Thymus (tissue), 11 donors: ENCODE data around the gene AP3M1. TPM values are rescaled to one million over a fixed set of nuclear protein-coding genes. Genes with fewer than 3 reads are reported as not detected.

Experiments
- DNase-seq, 9 donors: peaks; one replicate each; pipeline ENCODE4 v3.0.0-alpha.2; 2013; ENCODE audit warnings: low spot score in 9 of 9, low read depth in 6 of 9, missing footprints in 1 of 9
- H3K27ac ChIP-seq, 2 donors: one replicate each; pipeline ENCODE4 v1.5.1; 2013; ENCODE audit warnings: control low read depth in 1 of 2, low read depth in 1 of 2, low read length in 1 of 2, mild to moderate bottlenecking in 1 of 2, moderate library complexity in 1 of 2
- H3K27me3 ChIP-seq, 2 donors: one replicate each; pipeline ENCODE4 v1.5.1; 2013; ENCODE audit warnings: low read length in 1 of 2; ENCODE audit not compliant: control insufficient read depth in 2 of 2, insufficient read depth in 1 of 2
- H3K36me3 ChIP-seq, 2 donors: one replicate each; pipeline ENCODE4 v1.5.1; 2013; ENCODE audit warnings: low read length in 1 of 2, mild to moderate bottlenecking in 1 of 2, moderate library complexity in 1 of 2; ENCODE audit not compliant: control insufficient read depth in 2 of 2, insufficient read depth in 2 of 2
- H3K4me1 ChIP-seq, 2 donors: one replicate each; pipeline ENCODE4 v1.5.1; 2013; ENCODE audit warnings: low read length in 2 of 2; ENCODE audit not compliant: control insufficient read depth in 2 of 2, insufficient read depth in 2 of 2
- H3K4me3 ChIP-seq, 2 donors: one replicate each; pipeline ENCODE4 v1.5.1; 2013; ENCODE audit warnings: low read length in 2 of 2, control low read depth in 1 of 2, mild to moderate bottlenecking in 1 of 2
- H3K9me3 ChIP-seq, 2 donors: one replicate each; pipeline ENCODE4 v1.5.1; 2013; ENCODE audit warnings: low read length in 1 of 2, mild to moderate bottlenecking in 1 of 2; ENCODE audit not compliant: control insufficient read depth in 2 of 2, insufficient read depth in 1 of 2
- WGBS: extraction: QIAGEN DNeasy Blood & Tissue Kit; methylation state at CpG from one replicate; pipeline ENCODE4 v1.1.7; 2013; 5-methylcytosine and 5-hydroxymethylcytosine counted together
- polyA plus RNA-seq: library from polyadenylated mRNA; stranded (reverse); fragments of 200-250 nt; gene quantifications from one replicate; pipeline ENCODE4 v1.2.3, GENCODE V29; 2013
- total RNA-seq: library from RNA; stranded (reverse); fragments of 120-200 nt; gene quantifications from one replicate; pipeline ENCODE4 v1.2.4, GENCODE V29; 2013
- donor health status: healthy.

The AP3M1 gene
- total and polyA plus RNA-seq, 2 donors, result 14.9 to 31.0 TPM

GRCh38 chr10:74111799-74112198 is 38.8 kb downstream of the AP3M1 start:
- no peak overlapping the region for H3K27ac ChIP-seq
- H3K9me3 ChIP-seq, result peaks cover 0 to 2% of the 10 kb centered on the region in 2 donors
- H3K27me3 ChIP-seq, result no peaks in the 10 kb centered on the region
- no peak for DNase-seq
- H3K4me3 ChIP-seq, result no peak overlapping the region
- H3K36me3 ChIP-seq, result peaks cover 36 to 66% of the 10 kb centered on the region in 2 donors
- over 99% methylated on average over 14 of the region's 14 CpGs for WGBS
- no peaks in the 10 kb centered on the region for H3K4me1 ChIP-seq

GRCh38 chr10:74110120-74110519 is 40.5 kb downstream of the AP3M1 start:
- 96% methylated on average over 1 of the region's 1 CpG for WGBS
- no peaks in the 10 kb centered on the region for H3K27me3 ChIP-seq
- peaks cover 0 to 2% of the 10 kb centered on the region in 2 donors for H3K9me3 ChIP-seq
- H3K4me3 ChIP-seq, result no peak overlapping the region
- no peak for DNase-seq
- H3K27ac ChIP-seq, result no peak overlapping the region
- H3K36me3 ChIP-seq, result peaks cover 30 to 66% of the 10 kb centered on the region in 2 donors
- H3K4me1 ChIP-seq, result no peaks in the 10 kb centered on the region

- H3K36me3 ChIP-seq, result peaks cover 23 to 64% of the 10 kb centered on the region in 2 donors
- no peaks in the 10 kb centered on the region for H3K27me3 ChIP-seq
- H3K27ac ChIP-seq, result no peak overlapping the region
- no peaks in the 10 kb centered on the region for H3K4me1 ChIP-seq
- H3K9me3 ChIP-seq, result peaks cover 0 to 2% of the 10 kb centered on the region in 2 donors
- DNase-seq, result no peak
- no peak overlapping the region for H3K4me3 ChIP-seq
These were observed 41.2 kb downstream of the AP3M1 start for GRCh38 chr10:74109452-74109851.

- Histone ChIP-seq H3K4me3 (no peak overlapping the region), H3K27ac (no peak overlapping the region), H3K36me3 (peaks cover 12 to 50% of the 10 kb centered on the region in 2 donors), H3K9me3 (peaks cover 0 to 2% of the 10 kb centered on the region in 2 donors), H3K27me3 (no peaks in the 10 kb centered on the region), H3K4me1 (no peaks in the 10 kb centered on the region)
- WGBS, result 97% methylated on average over 4 of the region's 4 CpGs
- no peak for DNase-seq
These were observed 43.2 kb downstream of the AP3M1 start for GRCh38 chr10:74107391-74107790.

GRCh38 chr10:74104996-74105395 is 45.6 kb downstream of the AP3M1 start:
- peaks cover 4 to 32% of the 10 kb centered on the region in 2 donors for H3K36me3 ChIP-seq
- no peaks in the 10 kb centered on the region for H3K9me3 ChIP-seq
- no peaks in the 10 kb centered on the region for H3K27me3 ChIP-seq
- H3K4me3 ChIP-seq, result no peak overlapping the region
- 97% methylated on average over 8 of the region's 8 CpGs for WGBS
- no peaks in the 10 kb centered on the region for H3K4me1 ChIP-seq
- no peak overlapping the region for H3K27ac ChIP-seq
- DNase-seq, result no peak

GRCh38 chr10:74104480-74104879 is 46.1 kb downstream of the AP3M1 start:
- H3K4me3 ChIP-seq, result no peak overlapping the region
- no peaks in the 10 kb centered on the region for H3K4me1 ChIP-seq
- no peak for DNase-seq
- 97% methylated on average over 5 of the region's 5 CpGs for WGBS
- H3K27me3 ChIP-seq, result no peaks in the 10 kb centered on the region
- no peak overlapping the region for H3K27ac ChIP-seq
- no peaks in the 10 kb centered on the region for H3K9me3 ChIP-seq
- H3K36me3 ChIP-seq, result peaks cover 4 to 29% of the 10 kb centered on the region in 2 donors

- peaks cover 0 to 21% of the 10 kb centered on the region in 2 donors for H3K36me3 ChIP-seq
These were observed 46.9 kb downstream of the AP3M1 start for GRCh38 chr10:74103560-74104258.

GRCh38 chr10:74099836-74100235 is 50.8 kb downstream of the AP3M1 start:
- Histone ChIP-seq H3K27me3 (no peaks in the 10 kb centered on the region), H3K4me1 (no peaks in the 10 kb centered on the region), H3K36me3 (peaks cover 0 to 2% of the 10 kb centered on the region in 2 donors), H3K4me3 (no peak overlapping the region), H3K27ac (no peak overlapping the region), H3K9me3 (no peaks in the 10 kb centered on the region)
- WGBS, result 92% methylated on average over 3 of the region's 3 CpGs
- DNase-seq, result no peak

More at GRCh38 chr10:74103560-74104258, 46.9 kb downstream of the AP3M1 start:
- no peak overlapping the region for H3K27ac ChIP-seq
- 98% methylated on average over 11 of the region's 11 CpGs for WGBS
- no peaks in the 10 kb centered on the region for H3K9me3 ChIP-seq
- H3K27me3 ChIP-seq, result no peaks in the 10 kb centered on the region
- no peaks in the 10 kb centered on the region for H3K4me1 ChIP-seq
- peak in 2 of 9 donors; percentile 16 to 36 for DNase-seq
- H3K4me3 ChIP-seq, result no peak overlapping the region

- WGBS, result 98% methylated on average over 3 of the region's 3 CpGs
- no peak overlapping the region for H3K27ac ChIP-seq
These were observed 51.2 kb downstream of the AP3M1 start for GRCh38 chr10:74099420-74099819.

More at GRCh38 chr10:74099420-74099819, 51.2 kb downstream of the AP3M1 start:
- no peaks in the 10 kb centered on the region for H3K27me3 ChIP-seq
- H3K4me3 ChIP-seq, result no peak overlapping the region
- DNase-seq, result no peak
- no peaks in the 10 kb centered on the region for H3K9me3 ChIP-seq
- H3K4me1 ChIP-seq, result no peaks in the 10 kb centered on the region
- no peaks in the 10 kb centered on the region for H3K36me3 ChIP-seq
